ENCODE measurements around the gene TLR1. TPM values are rescaled to one million over a fixed set of nuclear protein-coding genes. Genes with fewer than 3 reads are reported as not detected.

TLR1 gene
- polyA plus RNA-seq, 1 donor from 2014 or later: not detected

- H3K27ac ChIP-seq (ENCODE audit: low read length): no peak overlapping the region
- no peaks in the 10 kb centered on the region for H4K20me1 ChIP-seq (ENCODE audit: insufficient read depth)
- H3K36me3 ChIP-seq (ENCODE audit: insufficient read depth, low read length): no peaks in the 10 kb centered on the region
Observed at GRCh38 chr4:38794051-38794450, 10.5 kb downstream of the TLR1 start.

GRCh38 chr4:38791010-38791409, 13.6 kb downstream of the TLR1 start:
- no peaks in the 10 kb centered on the region for H3K27me3 ChIP-seq (ENCODE audit: insufficient read depth, low read depth, low read length)
- TF ChIP-seq EZH2 (IDR thresholded peaks at IDR 0.05; ENCODE audit: borderline replicate concordance, insufficient read depth, low read length, poor library complexity, severe bottlenecking) (no peak), RAD21 (conservative IDR thresholded peaks at IDR 0.05) (no peak), EP300 (conservative IDR thresholded peaks at IDR 0.05; ENCODE audit: poor library complexity, severe bottlenecking) (no peak), CTCF (IDR thresholded peaks at IDR 0.05; ENCODE audit: poor library complexity, severe bottlenecking) (no peak), POLR2AphosphoS5 (IDR thresholded peaks at IDR 0.05) (no peak), MXI1 (conservative IDR thresholded peaks at IDR 0.05; ENCODE audit: poor library complexity, severe bottlenecking) (no peak)
- H3K36me3 ChIP-seq (ENCODE audit: insufficient read depth, low read length): no peaks in the 10 kb centered on the region
- H3K27ac ChIP-seq (ENCODE audit: low read length): no peak overlapping the region
- H3K9ac ChIP-seq (ENCODE audit: low read length): no peak overlapping the region
- no peak overlapping the region for H3K4me3 ChIP-seq (ENCODE audit: low read length)
- H4K20me1 ChIP-seq (ENCODE audit: insufficient read depth): no peaks in the 10 kb centered on the region
- H3K79me2 ChIP-seq (replicated peaks; ENCODE audit: insufficient read depth, low read length): no peaks in the 10 kb centered on the region
- no peaks in the 10 kb centered on the region for H3K9me3 ChIP-seq (ENCODE audit: low read length)
- no peak overlapping the region for H3K4me2 ChIP-seq (ENCODE audit: low read length)
- no peaks in the 10 kb centered on the region for H3F3A ChIP-seq (ENCODE audit: insufficient read depth, low read length, poor library complexity, severe bottlenecking)
- H2AFZ ChIP-seq (ENCODE audit: low read depth, low read length): no peak overlapping the region
- H3K9me2 ChIP-seq (ENCODE audit: insufficient read depth, low read length): no peaks in the 10 kb centered on the region

More at GRCh38 chr4:38794051-38794450, 10.5 kb downstream of the TLR1 start:
- Histone ChIP-seq H3K79me2 (replicated peaks; ENCODE audit: insufficient read depth, low read length) (no peaks in the 10 kb centered on the region), H3K4me3 (ENCODE audit: low read length) (no peak overlapping the region), H3K4me2 (ENCODE audit: low read length) (no peak overlapping the region), H3K9ac (ENCODE audit: low read length) (no peak overlapping the region), H3F3A (ENCODE audit: insufficient read depth, low read length, poor library complexity, severe bottlenecking) (no peaks in the 10 kb centered on the region), H3K9me3 (ENCODE audit: low read length) (no peaks in the 10 kb centered on the region), H3K9me2 (ENCODE audit: insufficient read depth, low read length) (no peaks in the 10 kb centered on the region), H2AFZ (ENCODE audit: low read depth, low read length) (no peak overlapping the region), H3K27me3 (ENCODE audit: insufficient read depth, low read depth, low read length) (no peaks in the 10 kb centered on the region)
- TF ChIP-seq REST (IDR thresholded peaks at IDR 0.05; ENCODE audit: borderline replicate concordance) (no peak), CTCF (IDR thresholded peaks at IDR 0.05; ENCODE audit: poor library complexity, severe bottlenecking) (no peak), EZH2 (IDR thresholded peaks at IDR 0.05; ENCODE audit: borderline replicate concordance, insufficient read depth, low read length, poor library complexity, severe bottlenecking) (no peak), RAD21 (conservative IDR thresholded peaks at IDR 0.05) (no peak), POLR2AphosphoS5 (IDR thresholded peaks at IDR 0.05) (no peak), EP300 (conservative IDR thresholded peaks at IDR 0.05; ENCODE audit: poor library complexity, severe bottlenecking) (no peak), SMC3 (conservative IDR thresholded peaks at IDR 0.05; ENCODE audit: poor library complexity) (no peak), MXI1 (conservative IDR thresholded peaks at IDR 0.05; ENCODE audit: poor library complexity, severe bottlenecking) (no peak)

Measured in neural cell (in vitro differentiated cells).